Brain microvascular endothelial cell (primary cell): ENCODE data around the gene ADGRB3.

ENCODE experiments used
- DNase-seq: peaks from one replicate; pipeline ENCODE4 v3.0.0-alpha.2; 2020
- H3K27ac ChIP-seq: fragments of 250-450 bp; sonication (Bioruptor Pico); 2 replicates; pipeline ENCODE4 v1.5.1; 2020; ENCODE audit warnings: mild to moderate bottlenecking, moderate library complexity
- H3K27me3 ChIP-seq: fragments of 250-450 bp; sonication (Bioruptor Pico); replicated peaks from 2 replicates; pipeline ENCODE4 v1.5.1; 2020; ENCODE audit warnings: mild to moderate bottlenecking
- H3K36me3 ChIP-seq: fragments of 250-450 bp; sonication (Bioruptor Pico); replicated peaks from 2 replicates; pipeline ENCODE4 v1.5.1; 2020; ENCODE audit warnings: mild to moderate bottlenecking
- H3K4me3 ChIP-seq: 2 replicates; pipeline ENCODE4 v1.5.1; 2011; ENCODE audit warnings: low read depth, mild to moderate bottlenecking, control low read depth, low read length, moderate library complexity
- CTCF ChIP-seq: IDR thresholded peaks from 2 replicates; pipeline ENCODE4 v1.5.1; 2011; ENCODE audit warnings: low read depth, mild to moderate bottlenecking, moderate library complexity, low read length, control low read depth, inconsistent platforms; ENCODE audit errors: missing control alignments
- in situ Hi-C: cut with HindIII; loops from 2 replicates; pipeline ENCODE4 v1.10.0; 2017; ENCODE audit warnings: low sequenced_read_pairs, low pct_ligation_motif_present

ADGRB3 gene

GRCh38 chr6:69416776-69417175 is 781.7 kb downstream of the ADGRB3 start:
- Histone ChIP-seq H3K27ac (no peak overlapping the region), H3K4me3 (no peak overlapping the region), H3K27me3 (no peaks in the 10 kb centered on the region), H3K36me3 (no peaks in the 10 kb centered on the region)
- peak; percentile 7 for DNase-seq
- no peak for TF ChIP-seq CTCF
- in situ Hi-C loops, result no loop called here

- H3K36me3 ChIP-seq, result no peaks in the 10 kb centered on the region
- H3K4me3 ChIP-seq, result no peak overlapping the region
- no peak for DNase-seq
- H3K27ac ChIP-seq, result no peak overlapping the region
- TF ChIP-seq CTCF, result no peak
- H3K27me3 ChIP-seq, result no peaks in the 10 kb centered on the region
- in situ Hi-C loops, result no loop called here
Measured at GRCh38 chr6:69421269-69421668, 786.2 kb downstream of the ADGRB3 start.

DNA sequence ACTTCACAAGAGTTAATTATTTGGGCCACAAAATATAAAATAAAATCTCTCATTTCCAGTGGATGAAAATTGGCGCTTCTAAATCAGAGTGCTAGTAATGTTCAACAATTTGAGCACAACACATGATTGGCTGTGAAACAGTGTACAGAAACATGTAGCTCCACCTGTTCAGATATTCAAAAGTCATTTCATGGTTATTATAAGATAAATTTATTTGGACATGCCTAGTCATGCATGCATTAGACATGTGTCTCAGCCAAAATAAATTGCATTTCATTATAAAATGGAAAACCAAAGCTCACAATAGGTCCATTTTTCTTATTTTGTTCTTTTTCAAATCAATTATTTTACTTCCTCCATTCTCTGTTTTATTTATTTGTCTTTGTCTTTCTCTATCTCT is 786.9 kb downstream of the ADGRB3 start:
- no peak for TF ChIP-seq CTCF
- Histone ChIP-seq H3K27me3 (no peaks in the 10 kb centered on the region), H3K36me3 (no peaks in the 10 kb centered on the region), H3K27ac (no peak overlapping the region), H3K4me3 (no peak overlapping the region)
- in situ Hi-C loops, result no loop called here
- DNase-seq, result no peak

DNA sequence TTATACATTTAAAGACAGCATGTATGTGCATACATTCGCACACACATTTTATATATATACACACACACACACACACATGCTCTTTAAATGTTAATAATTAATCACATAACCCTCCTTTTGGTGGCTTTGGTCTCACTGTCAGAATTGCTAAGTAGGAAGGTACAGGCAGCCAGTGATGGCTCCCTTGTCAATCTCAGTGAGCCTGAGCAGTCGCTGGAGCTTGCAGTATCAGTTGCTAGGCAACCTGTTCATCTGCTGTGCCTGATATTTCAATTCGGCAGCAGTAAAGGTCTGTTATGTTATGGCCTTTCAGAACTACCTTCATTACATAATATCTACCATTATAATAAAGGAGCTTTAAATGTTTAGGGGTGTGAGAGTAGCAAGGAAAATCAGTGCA is 787.4 kb downstream of the ADGRB3 start:
- no peak for DNase-seq
- no peak overlapping the region for H3K27ac ChIP-seq
- in situ Hi-C loops, result no loop called here
- H3K27me3 ChIP-seq, result no peaks in the 10 kb centered on the region
- TF ChIP-seq CTCF, result no peak
- no peak overlapping the region for H3K4me3 ChIP-seq
- H3K36me3 ChIP-seq, result no peaks in the 10 kb centered on the region

DNA sequence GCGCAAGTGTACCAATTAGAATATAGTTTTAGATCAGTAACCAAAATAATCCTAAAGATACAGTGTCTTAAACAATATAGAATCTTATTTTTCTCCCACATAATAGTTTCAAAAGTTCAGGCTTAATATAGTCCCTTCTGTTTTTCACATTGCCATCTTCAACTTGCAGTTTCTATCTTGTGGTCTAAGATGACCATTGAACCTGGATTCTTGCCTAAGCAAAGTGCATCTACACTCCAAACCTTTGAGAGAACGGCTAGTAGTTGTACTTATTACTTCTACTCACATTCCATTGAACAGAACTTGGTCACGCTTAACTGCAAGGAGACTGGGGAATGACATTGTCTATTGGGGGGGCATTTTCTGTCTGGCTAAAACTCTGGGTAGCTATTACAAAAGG is 788.7 kb downstream of the ADGRB3 start:
- Histone ChIP-seq H3K4me3 (no peak overlapping the region), H3K27me3 (no peaks in the 10 kb centered on the region), H3K27ac (no peak overlapping the region), H3K36me3 (no peaks in the 10 kb centered on the region)
- TF ChIP-seq CTCF, result no peak
- DNase-seq, result no peak
- in situ Hi-C loops, result no loop called here

DNA sequence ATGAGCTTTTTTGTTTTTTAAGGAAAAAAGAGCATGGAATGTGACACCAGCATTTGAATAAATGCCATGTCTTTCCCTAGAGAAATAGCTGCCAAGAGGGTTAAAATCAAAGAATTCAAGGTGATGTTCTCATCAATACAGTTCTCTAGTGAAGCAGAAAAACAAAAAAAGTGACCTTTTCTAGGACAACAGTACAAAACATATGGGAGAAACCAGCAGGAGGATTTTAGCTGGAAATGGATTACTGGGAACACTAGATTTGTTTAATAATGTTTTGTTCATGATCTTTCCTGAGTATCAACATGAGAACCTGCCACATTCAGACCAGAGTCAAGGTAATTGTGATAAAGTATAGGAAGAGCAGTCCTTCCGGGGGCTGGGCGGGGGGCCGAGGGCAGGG is 789.5 kb downstream of the ADGRB3 start:
- H3K36me3 ChIP-seq, result no peaks in the 10 kb centered on the region
- no peak for DNase-seq
- no peaks in the 10 kb centered on the region for H3K27me3 ChIP-seq
- H3K4me3 ChIP-seq, result no peak overlapping the region
- in situ Hi-C loops, result no loop called here
- H3K27ac ChIP-seq, result no peak overlapping the region
- no peak for TF ChIP-seq CTCF
